ENCODE data around the gene MORC4.
"Not testable (repeated sequence)": the region's sequence is repeated elsewhere in the genome, so short reads cannot be mapped to it uniquely, and the experiment has no call there.

MORC4 gene

DNA sequence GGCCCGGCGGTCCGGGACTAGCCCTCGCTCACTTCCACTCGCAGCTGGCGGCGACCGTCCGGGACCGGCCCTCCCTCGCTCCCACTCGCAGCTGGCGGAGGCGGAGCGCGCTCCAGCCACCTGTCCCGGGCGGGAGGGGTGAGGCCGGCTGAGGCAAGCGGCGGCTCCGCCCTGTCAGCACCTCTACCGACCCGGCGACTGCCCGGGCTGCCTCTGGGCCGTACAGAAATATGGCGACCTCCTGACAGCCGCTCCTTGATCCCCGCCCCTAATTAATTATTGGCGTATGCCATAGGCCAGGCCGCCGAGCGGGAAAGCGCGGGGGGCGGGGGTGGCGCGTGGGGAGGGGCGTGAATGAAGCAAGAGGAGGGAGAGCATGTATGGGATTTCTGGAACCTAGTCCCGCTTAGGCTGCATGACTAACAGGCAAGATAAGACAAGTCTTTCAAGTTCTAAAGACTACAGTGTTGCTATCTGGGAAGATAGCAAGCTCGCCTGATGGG is at the start of gene MORC4:
MORC4 (minus strand) TSS at position 200 of the 503 bp plus-strand sequence. CDS start 243 bp downstream, outside the sequence.
- FAIRE-seq (no peak), DNase-seq (ENCODE audit: insufficient read length, low spot score) (peak; percentile 12)

DNA sequence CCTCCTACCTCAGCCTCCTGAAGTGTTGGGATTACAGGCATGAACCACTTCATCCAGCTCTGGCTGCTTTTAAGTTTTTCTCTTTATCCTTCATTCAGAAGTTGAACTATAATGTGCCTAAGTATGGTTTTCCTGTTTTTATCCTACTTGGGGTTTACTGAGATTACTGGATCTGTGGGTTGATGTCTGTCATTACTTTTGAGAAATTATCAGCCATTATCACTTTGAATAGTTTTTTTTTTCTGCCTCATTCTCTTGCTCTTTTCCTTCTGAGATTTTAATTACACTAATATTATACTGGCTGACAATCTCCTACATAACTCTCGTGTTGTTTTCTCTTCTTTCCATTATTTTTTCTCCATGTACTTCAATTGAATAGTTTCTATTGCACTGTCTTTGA is 47.6 kb upstream of the MORC4 start:
- DNase-seq (ENCODE audit: insufficient read length, low spot score) = no peak
- no peak for FAIRE-seq

DNA sequence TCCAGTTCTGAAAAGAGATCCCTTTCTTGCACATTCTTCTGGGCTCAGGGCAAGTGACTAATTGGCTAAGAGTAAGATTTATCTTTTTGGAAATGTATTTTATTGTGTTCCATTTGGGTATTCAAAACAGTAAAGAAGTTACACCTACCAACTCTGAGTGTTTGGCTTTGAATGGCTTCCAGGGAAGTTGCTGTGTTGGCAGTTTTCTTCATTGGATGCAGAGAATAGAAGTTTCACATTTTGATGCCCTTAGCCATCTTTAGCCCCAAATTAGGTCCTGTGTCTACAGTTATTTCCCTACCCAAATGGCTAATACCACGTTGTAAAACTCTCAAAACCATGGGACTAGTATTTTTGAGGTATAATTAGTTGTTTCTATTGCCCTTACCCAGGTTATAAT is 29.7 kb upstream of the MORC4 start:
- FAIRE-seq = no peak
- no peak for DNase-seq (ENCODE audit: insufficient read length, low spot score)

DNA sequence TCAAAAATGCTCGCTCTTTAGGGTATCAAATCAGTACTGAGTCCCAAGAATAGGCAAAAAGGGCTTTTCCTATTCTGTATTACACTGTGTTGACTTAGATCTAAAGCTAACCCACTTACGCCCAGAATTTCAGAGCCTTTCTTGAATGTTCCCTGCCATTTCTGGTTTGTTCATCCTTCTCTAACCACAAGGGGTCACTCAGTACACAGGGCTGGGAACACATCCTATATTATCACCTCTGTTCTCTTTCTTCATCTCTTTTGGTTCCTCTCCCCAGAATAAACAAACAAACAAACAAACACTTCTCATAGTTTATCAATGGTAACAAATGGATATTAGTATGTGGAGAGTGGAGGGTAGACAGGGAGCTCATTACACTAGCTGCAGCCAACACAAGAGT is 25.5 kb upstream of the MORC4 start:
- DNase-seq (ENCODE audit: insufficient read length, low spot score) = peak; percentile 1
- FAIRE-seq = no peak

DNA sequence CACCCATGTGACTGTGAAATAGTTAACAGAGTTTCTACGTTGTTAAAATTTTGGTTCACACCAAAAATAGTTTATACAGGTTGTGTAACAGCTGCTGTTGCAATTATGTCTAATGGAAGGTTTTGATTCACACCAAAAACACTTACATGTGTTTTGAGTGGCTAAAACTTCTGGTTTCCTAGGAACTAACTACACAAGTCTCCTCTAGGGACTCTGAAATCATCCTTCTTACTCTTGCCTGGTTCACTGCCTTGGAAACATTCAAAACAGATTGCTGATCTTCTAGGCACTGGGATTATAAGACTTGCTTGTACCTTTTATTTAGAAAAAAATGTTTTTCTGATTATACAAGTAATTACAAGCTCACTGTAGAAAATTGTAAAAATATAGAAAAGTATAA is 14.9 kb upstream of the MORC4 start:
- no peak for FAIRE-seq
- DNase-seq (ENCODE audit: insufficient read length, low spot score) = no peak

DNA sequence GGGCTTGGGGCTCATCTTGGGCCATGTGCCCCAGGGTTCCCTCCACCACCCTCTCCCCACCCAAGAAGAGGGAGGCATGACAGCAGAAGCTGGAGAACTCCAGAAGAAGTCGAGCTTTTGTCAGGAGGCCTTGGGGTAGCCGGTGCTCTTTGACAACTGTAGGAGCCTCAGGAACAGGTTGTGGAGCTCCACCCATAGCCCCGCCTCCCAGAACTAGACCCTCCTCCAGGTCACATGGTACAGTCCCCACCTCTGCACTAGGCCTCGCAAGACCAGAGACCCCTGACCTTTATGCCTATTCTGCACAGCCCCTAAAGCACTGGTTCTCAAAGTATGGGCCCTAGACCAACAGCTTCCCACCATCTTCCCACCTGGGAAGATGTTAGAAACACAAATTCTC is 8.0 kb upstream of the MORC4 start:
- DNase-seq (ENCODE audit: insufficient read length, low spot score) (no peak), FAIRE-seq (no peak)

DNA sequence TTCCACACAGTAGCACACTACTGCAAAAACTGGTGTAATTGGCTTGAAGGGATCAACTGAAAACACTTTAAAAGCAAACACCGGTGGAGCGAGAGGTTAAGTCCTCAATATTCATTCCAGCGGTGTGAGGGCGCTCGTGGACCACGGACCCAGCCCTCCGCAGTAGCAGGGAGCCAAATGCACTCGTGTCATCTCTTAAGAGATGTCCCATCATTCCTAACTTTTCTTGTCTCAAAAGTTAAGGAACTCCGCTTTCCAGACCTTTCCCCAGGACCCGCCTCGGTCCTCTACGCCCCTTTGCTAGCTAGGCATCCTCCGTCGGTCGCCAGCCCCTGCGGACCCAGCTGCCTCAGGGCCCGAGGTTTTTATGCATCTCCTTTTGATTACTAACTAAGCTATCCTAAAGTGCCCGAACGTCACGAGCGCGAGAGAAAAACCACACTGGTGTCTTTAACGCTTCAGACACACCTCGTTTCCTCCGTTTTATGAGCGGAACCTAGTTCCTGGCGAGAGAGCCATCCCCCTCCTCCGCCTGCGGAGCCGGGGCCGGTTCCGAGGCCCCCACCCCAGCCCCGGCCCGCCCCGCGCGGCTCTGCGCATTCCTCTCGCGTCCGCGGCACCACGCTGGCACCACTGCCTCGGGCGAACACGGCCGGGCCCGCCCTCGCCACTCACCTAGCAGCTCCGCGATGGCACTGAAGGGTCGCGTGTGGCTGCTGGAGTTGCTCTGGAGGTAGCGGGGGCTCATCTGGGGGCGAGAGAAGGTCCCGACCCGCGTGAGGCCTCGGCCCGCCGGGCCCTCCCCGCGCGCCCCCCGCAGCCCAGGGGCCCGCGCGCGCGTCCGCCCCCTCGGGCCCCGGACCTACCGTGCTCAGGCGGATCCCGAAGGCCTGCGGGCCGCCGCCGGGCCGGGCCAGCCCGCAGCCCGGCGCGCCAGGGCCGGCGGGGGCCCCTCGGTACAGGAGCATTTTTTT is 723 bp downstream of the MORC4 start:
- FAIRE-seq (no peak), DNase-seq (ENCODE audit: insufficient read length, low spot score) (peak; percentile 10)

DNA sequence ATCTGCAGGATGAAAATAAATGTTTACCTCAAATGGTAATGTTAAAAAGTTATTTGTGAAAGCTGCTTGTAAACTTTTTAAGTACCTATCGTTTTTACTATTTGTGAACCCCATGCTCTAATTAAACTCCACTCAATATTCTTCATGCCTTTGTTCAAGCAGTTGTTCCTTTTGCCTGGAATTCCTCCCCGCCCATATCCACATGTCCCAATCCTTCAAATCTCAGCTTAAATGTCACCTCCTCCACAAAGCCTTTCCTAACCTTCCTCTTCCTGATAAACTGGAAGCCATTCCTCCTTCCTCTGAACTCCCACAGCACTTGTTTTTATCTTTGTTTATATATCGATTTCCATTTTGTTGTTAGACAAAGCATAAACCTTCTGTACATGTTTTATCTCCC is 2.4 kb downstream of the MORC4 start:
- FAIRE-seq (no peak), DNase-seq (ENCODE audit: insufficient read length, low spot score) (no peak)

DNA sequence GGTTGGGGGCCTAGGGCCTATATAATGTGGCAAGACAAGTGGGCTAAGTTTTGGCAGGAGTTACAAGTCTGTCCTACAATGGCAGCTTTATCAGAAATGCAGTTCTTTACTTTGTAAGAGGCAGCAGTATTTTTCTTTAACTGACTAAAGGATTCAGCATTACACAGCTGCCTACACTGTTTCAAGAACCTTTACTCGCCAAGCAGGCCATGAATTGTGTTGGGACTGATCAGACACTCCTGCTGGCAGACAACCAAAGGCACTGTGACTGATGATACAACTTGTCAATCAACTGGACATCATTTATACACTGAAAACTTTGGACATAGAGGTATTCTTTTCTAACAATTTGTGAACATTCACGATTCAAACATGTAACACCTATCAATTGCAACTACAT is 4.3 kb downstream of the MORC4 start:
- FAIRE-seq (no peak), DNase-seq (ENCODE audit: insufficient read length, low spot score) (no peak)

DNA sequence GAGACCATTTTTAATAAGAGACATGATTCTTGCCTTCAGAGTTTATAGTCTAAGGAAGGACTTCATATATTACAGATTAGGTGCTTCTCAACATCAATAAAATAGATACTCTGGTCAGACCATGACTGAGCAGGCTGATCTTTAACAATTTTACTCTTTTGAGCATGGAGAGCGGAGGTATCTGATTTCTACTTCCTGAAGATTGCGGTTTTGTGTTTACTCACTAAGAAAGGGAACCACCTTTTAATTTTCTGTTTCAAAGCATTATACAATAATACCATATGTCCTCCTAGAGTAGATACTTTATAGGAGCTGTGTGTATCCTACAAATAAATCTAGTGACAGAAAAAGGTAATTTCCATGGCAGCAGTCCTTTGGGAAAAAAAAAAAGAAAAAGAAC is 12.5 kb downstream of the MORC4 start:
- DNase-seq (ENCODE audit: insufficient read length, low spot score) = no peak
- no peak for FAIRE-seq

DNA sequence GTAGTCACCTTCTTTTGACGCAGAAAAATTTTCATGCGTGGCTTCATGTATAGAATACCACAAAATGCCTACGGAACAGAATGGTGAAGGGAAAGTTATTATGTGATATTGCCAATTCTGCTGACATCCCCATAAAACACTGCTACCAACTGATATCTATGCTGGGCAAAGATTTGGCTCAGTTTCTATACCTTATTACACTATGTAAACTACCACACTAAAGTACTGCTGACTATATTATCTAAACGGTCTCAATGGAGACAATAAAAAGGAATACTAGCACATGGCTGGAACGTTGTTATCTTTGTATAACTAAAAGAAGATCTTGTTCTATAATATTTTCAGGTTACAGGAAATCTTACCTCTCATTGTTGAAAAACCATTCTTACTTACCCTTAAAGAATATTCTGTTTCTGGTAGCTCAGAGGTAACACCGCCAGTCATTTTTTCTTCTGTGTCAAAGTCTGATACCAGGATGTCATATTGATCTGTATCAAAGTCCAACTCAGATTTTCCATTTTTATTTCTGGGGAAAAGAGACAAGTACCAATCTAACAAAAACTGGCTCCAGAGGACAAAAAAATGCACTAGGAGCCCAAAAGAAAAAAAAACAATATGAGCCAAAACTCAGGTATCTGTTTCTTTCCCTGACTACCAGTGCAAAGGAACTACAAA is 18.9 kb downstream of the MORC4 start:
- no peak for DNase-seq (ENCODE audit: insufficient read length, low spot score)
- FAIRE-seq = no peak

DNA sequence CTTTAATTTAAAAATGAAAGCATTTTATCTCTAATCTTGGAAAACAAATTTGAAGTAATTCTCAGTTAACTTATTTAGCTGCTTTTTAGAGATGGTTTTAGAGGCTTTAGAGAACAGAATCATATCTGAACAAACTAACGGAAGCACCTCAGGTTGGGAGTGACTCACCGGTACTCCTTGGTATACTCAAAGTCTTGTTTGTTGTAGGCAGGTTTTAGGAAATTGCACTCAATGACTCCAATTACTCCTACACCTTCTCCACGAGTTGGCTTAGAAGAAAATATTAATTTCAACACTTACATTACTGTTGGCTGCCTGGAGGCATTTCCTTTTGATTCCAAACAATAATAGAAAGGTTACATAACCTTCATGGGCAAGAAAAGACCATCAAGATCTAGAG is 23.6 kb downstream of the MORC4 start:
- no peak for FAIRE-seq

DNA sequence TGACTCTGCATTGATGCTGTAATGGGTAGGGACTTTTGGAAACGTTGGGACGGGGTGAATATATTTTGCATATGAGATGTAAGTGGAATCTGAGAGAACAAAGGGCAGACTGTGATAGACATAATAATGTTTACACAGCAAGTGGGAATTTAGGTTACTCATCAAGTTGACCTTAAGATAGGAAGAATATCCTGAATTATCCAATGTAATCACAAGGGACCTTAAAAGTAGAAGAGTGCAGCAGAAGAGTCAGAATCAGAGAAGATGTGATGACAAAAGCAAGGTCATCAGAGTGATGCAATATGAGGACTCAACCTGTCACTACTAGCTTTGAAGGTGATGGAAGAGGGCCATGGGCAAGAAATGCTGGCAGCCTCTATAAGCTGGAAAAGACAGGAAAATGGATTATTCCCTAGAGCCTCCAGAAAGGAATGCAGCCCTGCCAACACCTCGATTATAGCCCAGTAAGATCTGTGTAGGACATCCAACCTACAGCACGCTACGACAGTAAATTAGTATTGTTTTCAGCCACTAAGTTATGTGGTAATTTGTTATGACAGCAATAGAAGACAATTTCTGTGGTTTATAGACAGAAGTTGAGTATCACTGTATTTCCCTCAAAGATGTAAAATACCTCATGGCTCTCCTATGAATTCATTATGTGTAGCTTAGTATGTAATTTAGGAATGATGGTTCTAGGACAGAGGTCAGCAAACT is 26.4 kb downstream of the MORC4 start:
- DNase-seq (ENCODE audit: insufficient read length, low spot score) = no peak
- FAIRE-seq = no peak

More for the DNA sequence above, 23.6 kb downstream of the MORC4 start:
- DNase-seq (ENCODE audit: insufficient read length, low spot score) = no peak

DNA sequence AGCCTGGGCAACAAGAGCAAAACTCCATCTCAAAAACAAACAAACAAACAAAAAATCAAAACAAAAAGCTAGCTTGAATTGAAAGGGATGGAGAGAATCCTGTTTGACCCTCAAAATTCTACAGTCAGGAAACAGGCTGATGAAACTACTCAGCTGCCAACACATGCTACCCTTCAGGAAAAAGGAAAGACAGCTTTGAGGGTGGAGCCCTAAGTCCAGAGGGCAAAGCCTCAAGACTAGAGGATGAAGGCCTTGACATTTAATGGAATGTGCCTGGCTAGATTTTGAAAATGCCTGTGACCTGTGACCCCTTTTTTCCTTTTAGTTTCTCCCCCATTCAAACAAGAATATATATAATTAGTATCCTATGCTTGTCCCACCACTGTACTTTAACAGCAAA is 27.1 kb downstream of the MORC4 start:
- no peak for FAIRE-seq
- DNase-seq (ENCODE audit: insufficient read length, low spot score) = no peak

DNA sequence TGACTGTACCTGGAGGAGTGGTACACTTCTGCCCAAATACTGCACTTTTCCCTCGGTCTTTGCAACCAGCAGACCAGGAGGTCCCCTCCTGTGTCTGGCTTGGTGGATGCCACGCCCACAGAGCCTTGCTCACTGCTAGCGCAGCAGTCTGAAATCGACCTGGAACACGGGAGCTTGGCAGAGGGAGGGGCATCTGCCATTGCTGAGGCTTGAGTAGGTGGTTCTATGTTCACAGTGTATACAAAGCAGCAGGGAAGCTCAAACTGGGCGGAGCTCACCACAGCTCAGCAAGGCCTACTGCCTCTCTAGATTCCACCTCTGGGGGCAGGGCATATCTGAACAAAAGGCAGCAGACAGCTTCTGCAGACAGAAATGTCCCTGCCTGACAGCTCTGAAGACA is 33.5 kb downstream of the MORC4 start:
- not testable (repeated sequence) for DNase-seq (ENCODE audit: insufficient read length, low spot score); FAIRE-seq

DNA sequence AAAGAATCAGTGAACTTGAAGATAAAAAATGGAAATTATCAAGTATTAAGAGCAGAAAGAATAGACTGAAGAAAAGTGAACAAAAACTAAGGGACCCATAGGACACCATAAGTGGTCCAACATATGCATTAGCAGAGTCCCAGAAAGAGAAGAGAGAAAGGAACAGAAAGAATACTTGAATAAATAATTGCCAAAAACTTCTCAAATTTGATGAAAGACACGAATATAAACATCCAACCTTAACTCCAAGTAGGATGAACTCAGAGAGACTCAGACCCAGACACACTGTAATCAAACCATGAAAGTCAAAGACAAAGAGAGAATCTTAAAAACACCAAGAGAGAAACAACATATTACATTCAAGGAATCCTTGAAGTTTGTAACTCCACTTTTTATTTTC is 35.7 kb downstream of the MORC4 start:
- DNase-seq (ENCODE audit: insufficient read length, low spot score) = no peak
- FAIRE-seq = no peak

DNA sequence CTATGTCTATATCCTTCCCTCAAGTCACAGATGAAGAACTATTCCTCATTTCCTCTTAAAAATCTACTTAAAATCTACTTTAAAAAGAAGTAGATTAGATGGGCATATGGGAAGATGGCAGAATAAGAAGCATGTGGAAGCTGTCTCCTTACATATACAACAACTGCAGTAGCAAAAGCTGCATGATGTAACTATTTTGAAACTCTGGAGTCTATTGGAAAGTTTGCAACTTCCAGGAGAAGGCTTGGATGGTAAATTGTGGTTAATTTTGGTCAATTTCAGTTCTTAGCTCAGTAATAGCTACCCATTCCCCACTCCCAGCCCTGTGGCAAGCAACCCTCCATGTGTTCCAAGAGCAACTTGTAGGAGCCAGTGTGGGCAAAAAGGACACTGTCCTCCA is 36.9 kb downstream of the MORC4 start:
- FAIRE-seq (no peak), DNase-seq (ENCODE audit: insufficient read length, low spot score) (no peak)

DNA sequence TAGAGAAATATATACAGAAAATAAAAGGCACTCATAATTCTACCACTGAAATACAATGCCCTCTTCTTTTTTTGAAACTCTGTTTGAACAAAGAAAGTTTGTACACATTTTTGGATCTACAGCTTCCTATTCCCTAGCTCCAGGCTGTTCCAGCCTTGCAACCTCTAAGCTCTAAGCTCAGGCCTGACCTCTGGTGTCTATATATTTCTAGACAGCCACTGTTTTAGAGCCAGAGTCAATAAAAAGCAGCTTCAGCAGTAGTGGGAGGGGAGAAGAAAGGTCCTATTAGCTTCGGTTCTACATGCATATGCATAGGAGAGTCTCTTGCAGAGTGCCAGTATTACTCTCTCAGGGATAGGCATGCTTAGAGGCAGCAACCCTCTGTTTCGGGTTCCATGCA is 40.1 kb downstream of the MORC4 start:
- no peak for FAIRE-seq
- no peak for DNase-seq (ENCODE audit: insufficient read length, low spot score)

DNA sequence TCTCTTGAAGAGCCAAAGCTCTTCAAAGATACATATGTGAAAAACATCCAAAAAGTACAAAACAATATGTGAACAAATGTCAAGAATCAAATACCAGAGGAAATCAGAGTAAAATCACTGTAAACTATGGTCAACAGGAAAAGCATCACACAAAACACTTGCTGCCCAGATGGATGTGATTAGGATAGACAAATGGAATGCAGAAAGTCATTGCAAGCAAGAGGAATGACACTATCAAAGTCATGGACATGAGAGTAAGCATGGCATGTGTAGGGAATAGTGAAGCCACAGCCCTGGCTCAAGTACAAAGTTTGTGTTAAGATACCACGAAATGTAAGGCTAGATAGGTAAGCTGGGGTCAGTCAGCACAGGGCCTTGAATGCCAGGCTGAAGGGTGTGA is 42.2 kb downstream of the MORC4 start:
- FAIRE-seq = no peak
- no peak for DNase-seq (ENCODE audit: insufficient read length, low spot score)

DNA sequence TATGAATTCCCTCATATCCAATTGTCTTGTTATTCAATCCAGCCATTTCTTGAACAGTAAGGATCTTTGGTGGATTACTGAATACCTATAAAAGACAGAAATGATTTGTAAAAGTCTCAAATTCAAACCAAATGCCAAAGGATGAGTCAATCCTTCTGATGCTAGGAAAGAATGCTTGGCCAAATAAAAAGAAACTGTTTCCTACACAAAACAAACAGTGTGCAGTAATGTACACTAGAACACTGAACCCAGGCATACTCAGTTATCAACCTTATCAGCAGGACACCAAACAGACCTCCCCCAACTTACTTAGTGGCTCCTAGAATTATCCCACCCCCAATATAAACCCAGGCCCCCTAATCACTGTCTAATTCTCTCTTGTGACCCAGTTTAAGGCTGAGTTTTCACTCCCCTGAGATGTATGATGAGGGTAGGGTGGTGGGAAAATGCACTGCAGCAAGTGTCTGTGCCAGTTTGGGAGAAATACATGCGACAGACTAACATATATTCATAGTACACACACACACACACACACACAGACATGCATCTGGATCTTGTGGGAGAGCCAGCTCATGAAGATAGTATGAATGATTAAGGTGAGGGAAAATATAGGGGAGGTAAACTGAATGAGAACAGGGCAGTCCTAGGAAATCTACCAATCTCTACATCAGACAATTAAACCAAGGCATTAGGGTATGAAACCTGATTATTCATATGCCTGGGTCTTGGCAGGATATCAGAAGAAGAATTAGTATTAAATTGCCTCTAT is 44.8 kb downstream of the MORC4 start:
- FAIRE-seq = no peak

More for the DNA sequence above, 44.8 kb downstream of the MORC4 start:
- no peak for DNase-seq (ENCODE audit: insufficient read length, low spot score)
